ENCODE measurements around the gene BMP7.
A peak's percentile ranks its signal among the peaks of the same experiment; 100 is the strongest.
"Not testable (repeated sequence)": the region's sequence is repeated elsewhere in the genome, so short reads cannot be mapped to it uniquely, and the experiment has no call there.

Gene BMP7

GRCh38 chr20:57167971-57168701 lies 98.3 kb downstream of the BMP7 start:
- DNase-seq (ENCODE audit: low read depth in 2 of 2) = peak; percentile 1 to 3

GRCh38 chr20:57167292-57167655 lies 99.2 kb downstream of the BMP7 start:
- no peak for DNase-seq (ENCODE audit: low read depth in 2 of 2)

- no peak for DNase-seq (ENCODE audit: low read depth in 2 of 2)
These were observed 99.7 kb downstream of the BMP7 start for GRCh38 chr20:57166568-57167291.

- DNase-seq (ENCODE audit: low read depth in 2 of 2) = no peak
These were observed 100.9 kb downstream of the BMP7 start for GRCh38 chr20:57165427-57166004.

GRCh38 chr20:57164872-57165271 lies 101.6 kb downstream of the BMP7 start:
- no peak for DNase-seq (ENCODE audit: low read depth in 2 of 2)

- DNase-seq (ENCODE audit: low read depth in 2 of 2) = no peak
These were observed 103.4 kb downstream of the BMP7 start for GRCh38 chr20:57163041-57163440.

- DNase-seq (ENCODE audit: low read depth in 2 of 2) = no peak
These were observed 104.1 kb downstream of the BMP7 start for GRCh38 chr20:57162362-57162652.

GRCh38 chr20:57161478-57162361 lies 104.7 kb downstream of the BMP7 start:
- DNase-seq (ENCODE audit: low read depth in 2 of 2) = no peak

GRCh38 chr20:57160985-57161384 lies 105.5 kb downstream of the BMP7 start:
- no peak for DNase-seq (ENCODE audit: low read depth in 2 of 2)

GRCh38 chr20:57159945-57160610 lies 106.4 kb downstream of the BMP7 start:
- no peak for DNase-seq (ENCODE audit: low read depth in 2 of 2)

- DNase-seq (ENCODE audit: low read depth in 2 of 2) = no peak
These were observed 107.1 kb downstream of the BMP7 start for GRCh38 chr20:57159193-57159851.

- no peak for DNase-seq (ENCODE audit: low read depth in 2 of 2)
These were observed 108.0 kb downstream of the BMP7 start for GRCh38 chr20:57158474-57158873.

- not testable (repeated sequence) for DNase-seq (ENCODE audit: low read depth in 2 of 2)
These were observed 108.7 kb downstream of the BMP7 start for GRCh38 chr20:57157787-57158186.

GRCh38 chr20:57157106-57157691 lies 109.2 kb downstream of the BMP7 start:
- DNase-seq (ENCODE audit: low read depth in 2 of 2) = no peak

- no peak for DNase-seq (ENCODE audit: low read depth in 2 of 2)
These were observed 110.3 kb downstream of the BMP7 start for GRCh38 chr20:57156011-57156729.

- no peak for DNase-seq (ENCODE audit: low read depth in 2 of 2)
These were observed 111.0 kb downstream of the BMP7 start for GRCh38 chr20:57155415-57155814.

GRCh38 chr20:57153238-57153905 lies 113.1 kb downstream of the BMP7 start:
- no peak for DNase-seq (ENCODE audit: low read depth in 2 of 2)

GRCh38 chr20:57152557-57152956 lies 113.9 kb downstream of the BMP7 start:
- DNase-seq (ENCODE audit: low read depth in 2 of 2) = no peak

GRCh38 chr20:57150559-57150958 lies 115.9 kb downstream of the BMP7 start:
- DNase-seq (ENCODE audit: low read depth in 2 of 2) = no peak

GRCh38 chr20:57148263-57148662 lies 118.2 kb downstream of the BMP7 start:
- DNase-seq (ENCODE audit: low read depth in 2 of 2) = no peak
